Osteoblast (primary cell): ENCODE data around the gene FLT1. TPM values are rescaled to one million over a fixed set of nuclear protein-coding genes. Genes with fewer than 3 reads are reported as not detected.
A peak's percentile ranks its signal among the peaks of the same experiment; 100 is the strongest.

ENCODE experiments used
- DNase-seq: peaks from one replicate; pipeline ENCODE4 v3.0.0; 2011; ENCODE audit warnings: low spot score, mixed read lengths; ENCODE audit not compliant: insufficient read length; ENCODE audit errors: missing footprints
- H2AFZ ChIP-seq: 2 replicates; pipeline ENCODE4 v1.6.0; 2011; ENCODE audit warnings: mild to moderate bottlenecking, low read length
- H3K27ac ChIP-seq: 2 replicates; pipeline ENCODE4 v1.5.1; 2011; ENCODE audit warnings: mild to moderate bottlenecking, low read depth, low read length, moderate library complexity
- H3K27me3 ChIP-seq: 2 replicates; pipeline ENCODE4 v1.6.0; 2012; ENCODE audit warnings: mild to moderate bottlenecking, control low read depth, inconsistent platforms, low read length, moderate library complexity; ENCODE audit not compliant: insufficient read depth
- H3K36me3 ChIP-seq: 2 replicates; pipeline ENCODE4 v1.5.1; 2011; ENCODE audit warnings: mild to moderate bottlenecking, low read length, control low read depth, moderate library complexity; ENCODE audit not compliant: insufficient read depth
- H3K4me1 ChIP-seq: 2 replicates; pipeline ENCODE4 v1.5.1; 2011; ENCODE audit warnings: mild to moderate bottlenecking, low read length, control low read depth, moderate library complexity; ENCODE audit not compliant: insufficient read depth
- H3K4me2 ChIP-seq: 2 replicates; pipeline ENCODE4 v1.6.0; 2011; ENCODE audit warnings: mild to moderate bottlenecking, low read length; ENCODE audit not compliant: insufficient read depth
- H3K4me3 ChIP-seq: fragments of 200-600 bp; sonication (generic); 3 replicates; pipeline ENCODE4 v1.5.1; 2012; ENCODE audit warnings: mild to moderate bottlenecking, low read length, inconsistent platforms; ENCODE audit not compliant: insufficient read depth
- H3K79me2 ChIP-seq: 2 replicates; pipeline ENCODE4 v1.6.0; 2012; ENCODE audit warnings: mild to moderate bottlenecking, low read length, control low read depth, inconsistent platforms; ENCODE audit not compliant: insufficient read depth
- H3K9me3 ChIP-seq: 2 replicates; pipeline ENCODE4 v1.5.1; 2011; ENCODE audit warnings: low read depth, low read length, control low read depth
- H4K20me1 ChIP-seq: 2 replicates; pipeline ENCODE4 v1.6.0; 2012; ENCODE audit warnings: mild to moderate bottlenecking, low read length, control low read depth; ENCODE audit not compliant: insufficient read depth
- CTCF ChIP-seq: IDR thresholded peaks from 2 replicates; pipeline ENCODE4 v1.5.1; 2011; ENCODE audit warnings: mild to moderate bottlenecking, low read depth, low read length, moderate library complexity; ENCODE audit errors: extremely low read depth
- total RNA-seq: library from RNA; depleted of rRNA; stranded (reverse); fragments of >200 nt; gene quantifications from 2 replicates; pipeline ENCODE4 v1.2.3, GENCODE V29; 2012

Gene FLT1
- total RNA-seq, 1 donor, result not detected

- Histone ChIP-seq H3K9me3 (no peaks in the 10 kb centered on the region), H3K27ac (no peak overlapping the region), H3K27me3 (no peaks in the 10 kb centered on the region), H3K79me2 (no peaks in the 10 kb centered on the region), H3K4me2 (no peak overlapping the region), H3K36me3 (no peaks in the 10 kb centered on the region), H3K4me1 (peaks cover 48% of the 10 kb centered on the region), H3K4me3 (no peak overlapping the region), H2AFZ (no peak overlapping the region), H4K20me1 (no peaks in the 10 kb centered on the region)
- no peak for TF ChIP-seq CTCF
- no peak for DNase-seq
These were observed 152.7 kb downstream of the FLT1 start for GRCh38 chr13:28342251-28342650.

DNA sequence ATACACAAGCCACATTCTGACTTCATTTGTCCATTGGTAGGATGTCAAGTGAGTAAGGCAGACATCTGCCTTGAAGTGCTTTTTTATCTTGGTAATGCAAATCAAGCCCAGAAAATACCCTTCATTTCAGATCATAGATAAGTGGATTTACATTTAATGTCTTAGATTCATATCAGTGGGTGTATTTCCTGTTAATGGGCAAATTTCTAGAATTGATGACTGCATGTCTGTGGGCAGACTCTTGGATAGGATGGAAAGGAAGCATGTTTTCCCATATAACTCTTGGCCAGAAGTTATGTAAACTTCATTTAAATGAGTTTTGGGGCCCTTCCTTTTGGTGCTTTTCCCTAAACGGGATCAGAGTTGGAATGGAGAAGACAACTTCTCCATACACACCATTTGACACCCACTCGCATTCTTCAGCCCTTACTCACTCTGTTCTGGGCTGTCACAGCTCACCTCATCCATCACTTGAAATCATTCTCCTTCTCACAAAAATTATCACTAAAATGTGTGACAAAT lies 154.6 kb downstream of the FLT1 start:
- Histone ChIP-seq H2AFZ (no peak overlapping the region), H4K20me1 (no peaks in the 10 kb centered on the region), H3K27me3 (no peaks in the 10 kb centered on the region), H3K9me3 (no peaks in the 10 kb centered on the region), H3K4me2 (no peak overlapping the region), H3K79me2 (no peaks in the 10 kb centered on the region), H3K4me1 (peaks cover 44% of the 10 kb centered on the region), H3K27ac (peak overlapping the region; percentile 82), H3K36me3 (no peaks in the 10 kb centered on the region), H3K4me3 (no peak overlapping the region)
- TF ChIP-seq CTCF, result no peak
- DNase-seq, result no peak

DNA sequence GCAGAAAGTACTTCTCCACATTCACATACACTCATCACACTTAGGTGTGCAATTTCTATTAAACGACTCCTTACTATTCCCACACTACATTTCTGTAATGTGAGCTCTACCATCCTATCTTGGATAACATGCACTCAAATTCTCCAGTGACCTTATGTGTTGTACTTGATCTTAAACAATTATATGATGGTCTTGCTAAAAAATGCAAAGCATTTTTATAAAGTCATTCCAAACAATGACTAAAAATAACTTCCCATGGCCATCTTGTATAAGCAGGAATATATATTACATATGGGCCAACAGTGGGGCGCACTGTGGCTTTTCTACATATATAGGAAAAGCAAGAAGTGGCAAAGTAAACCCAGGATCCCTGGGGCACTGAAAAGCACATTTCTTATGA lies 155.5 kb downstream of the FLT1 start:
- TF ChIP-seq CTCF, result no peak
- Histone ChIP-seq H3K27me3 (no peaks in the 10 kb centered on the region), H3K4me2 (no peak overlapping the region)

DNA sequence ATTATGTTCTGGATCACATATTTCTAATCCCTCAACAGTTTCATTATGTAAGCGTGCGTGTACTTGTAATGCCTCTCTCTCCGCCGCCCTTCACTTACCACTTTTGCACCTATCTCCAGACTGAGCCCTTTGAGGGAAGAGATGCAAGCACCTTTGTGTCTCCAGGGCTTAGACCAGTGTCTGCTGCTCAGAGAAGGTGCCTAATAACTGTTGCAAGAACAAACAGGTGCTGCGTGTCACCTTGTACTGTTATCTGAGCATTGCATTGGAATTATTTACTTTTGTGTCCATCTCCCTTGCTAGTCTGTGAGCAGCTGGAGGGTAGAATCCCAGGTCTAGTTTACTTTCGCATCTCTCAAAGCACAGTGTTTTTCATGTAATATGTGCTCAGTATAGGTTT lies 156.2 kb downstream of the FLT1 start:
- TF ChIP-seq CTCF, result no peak
- H3K27ac ChIP-seq, result peak overlapping the region; percentile 73
- no peaks in the 10 kb centered on the region for H3K79me2 ChIP-seq
- H4K20me1 ChIP-seq, result no peaks in the 10 kb centered on the region
- H3K4me1 ChIP-seq, result peaks cover 42% of the 10 kb centered on the region
- no peaks in the 10 kb centered on the region for H3K36me3 ChIP-seq
- no peak for DNase-seq
- no peak overlapping the region for H3K4me3 ChIP-seq
- no peak overlapping the region for H2AFZ ChIP-seq
- H3K4me2 ChIP-seq, result no peak overlapping the region
- H3K27me3 ChIP-seq, result no peaks in the 10 kb centered on the region
- H3K9me3 ChIP-seq, result no peaks in the 10 kb centered on the region

More for the DNA sequence above, 155.5 kb downstream of the FLT1 start:
- no peak for DNase-seq
- H4K20me1 ChIP-seq, result no peaks in the 10 kb centered on the region
- H3K79me2 ChIP-seq, result no peaks in the 10 kb centered on the region
- no peak overlapping the region for H2AFZ ChIP-seq
- H3K4me3 ChIP-seq, result no peak overlapping the region
- H3K4me1 ChIP-seq, result peaks cover 44% of the 10 kb centered on the region
- peak overlapping the region; percentile 82 for H3K27ac ChIP-seq
- no peaks in the 10 kb centered on the region for H3K9me3 ChIP-seq
- no peaks in the 10 kb centered on the region for H3K36me3 ChIP-seq
